HG03457 (cell line): ENCODE results near the gene NRXN3.
"Not testable (repeated sequence)": the region's sequence is repeated elsewhere in the genome, so short reads cannot be mapped to it uniquely, and the experiment has no call there.

Experiments
- ATAC-seq: cut with Tn5 transposase; IDR thresholded peaks from one replicate; pipeline ENCODE4 v1.9.1; 2021; ENCODE audit warnings: moderate number of reproducible peaks; ENCODE audit not compliant: unreplicated experiment

The NRXN3 gene

GRCh38 chr14:79732911-79733655 is 1562.9 kb downstream of the NRXN3 start:
- no peak for ATAC-seq

- no peak for ATAC-seq
Observed at GRCh38 chr14:79734151-79734550, 1564.0 kb downstream of the NRXN3 start.

GRCh38 chr14:79734656-79735055 is 1564.5 kb downstream of the NRXN3 start:
- no peak for ATAC-seq

- ATAC-seq = no peak
Observed at GRCh38 chr14:79735121-79735520, 1564.9 kb downstream of the NRXN3 start.

GRCh38 chr14:79740066-79740601 is 1570.0 kb downstream of the NRXN3 start:
- ATAC-seq = no peak

GRCh38 chr14:79742142-79742541 is 1572.0 kb downstream of the NRXN3 start:
- no peak for ATAC-seq

GRCh38 chr14:79745046-79745445 is 1574.9 kb downstream of the NRXN3 start:
- ATAC-seq = no peak

GRCh38 chr14:79749065-79749464 is 1578.9 kb downstream of the NRXN3 start:
- no peak for ATAC-seq

- ATAC-seq = no peak
Observed at GRCh38 chr14:79758985-79759384, 1588.8 kb downstream of the NRXN3 start.

- ATAC-seq = no peak
Observed at GRCh38 chr14:79764323-79764722, 1594.2 kb downstream of the NRXN3 start.

GRCh38 chr14:79766511-79766910 is 1596.3 kb downstream of the NRXN3 start:
- no peak for ATAC-seq

GRCh38 chr14:79767251-79767650 is 1597.1 kb downstream of the NRXN3 start:
- no peak for ATAC-seq

- ATAC-seq = not testable (repeated sequence)
Observed at GRCh38 chr14:79767721-79768120, 1597.5 kb downstream of the NRXN3 start.

GRCh38 chr14:79781882-79782281 is 1611.7 kb downstream of the NRXN3 start:
- no peak for ATAC-seq

- ATAC-seq = no peak
Observed at GRCh38 chr14:79783041-79783440, 1612.9 kb downstream of the NRXN3 start.

GRCh38 chr14:79786522-79786921 is 1616.3 kb downstream of the NRXN3 start:
- ATAC-seq = no peak

- ATAC-seq = no peak
Observed at GRCh38 chr14:79788346-79788745, 1618.2 kb downstream of the NRXN3 start.

- no peak for ATAC-seq
Observed at GRCh38 chr14:79791055-79791732, 1621.0 kb downstream of the NRXN3 start.

GRCh38 chr14:79802093-79802492 is 1631.9 kb downstream of the NRXN3 start:
- no peak for ATAC-seq

GRCh38 chr14:79805636-79806035 is 1635.5 kb downstream of the NRXN3 start:
- no peak for ATAC-seq

- no peak for ATAC-seq
Observed at GRCh38 chr14:79809849-79810612, 1639.9 kb downstream of the NRXN3 start.
